HEK293 (cell line): ENCODE measurements around the gene MAGI1.

ENCODE experiments used
- EGR2 ChIP-seq: fragments of 450-650 bp; formaldehyde crosslinking; IDR thresholded peaks from 2 replicates; pipeline ENCODE4 v1.5.1; 2016; ENCODE audit warnings: low read depth, missing biosample characterization, missing genetic modification characterization
- HOXC10 ChIP-seq: sonication (generic); formaldehyde crosslinking; IDR thresholded peaks from 2 replicates; pipeline ENCODE4 v1.8.1; 2023; ENCODE audit warnings: mild to moderate bottlenecking, missing genetic modification reagents
- SP2 ChIP-seq: fragments of 450-650 bp; formaldehyde crosslinking; IDR thresholded peaks from 2 replicates; pipeline ENCODE4 v1.5.1; 2016; ENCODE audit warnings: missing biosample characterization, missing genetic modification characterization
- TCF7L2 ChIP-seq: IDR thresholded peaks from 2 replicates; pipeline ENCODE4 v1.6.1; 2011; ENCODE audit warnings: low read depth, mild to moderate bottlenecking, inconsistent platforms, low read length, moderate library complexity, borderline replicate concordance
- ZBTB48 ChIP-seq: fragments of 450-650 bp; formaldehyde crosslinking; IDR thresholded peaks from 2 replicates; pipeline ENCODE4 v1.5.1; 2016; ENCODE audit warnings: missing biosample characterization, missing genetic modification characterization
- ZBTB7A ChIP-seq: fragments of 450-650 bp; formaldehyde crosslinking; IDR thresholded peaks from 2 replicates; pipeline ENCODE4 v1.5.1; 2016; ENCODE audit warnings: low read depth, missing biosample characterization, missing genetic modification characterization
- ZFHX2 ChIP-seq: fragments of 450-650 bp; formaldehyde crosslinking; conservative IDR thresholded peaks from 2 replicates; pipeline ENCODE4 v1.5.1; 2016; ENCODE audit warnings: missing biosample characterization, missing genetic modification characterization
- ZFP3 ChIP-seq: fragments of 450-650 bp; formaldehyde crosslinking; IDR thresholded peaks from 2 replicates; pipeline ENCODE4 v1.5.1; 2016; ENCODE audit warnings: low read depth, missing biosample characterization, missing genetic modification characterization
- ZNF214 ChIP-seq: fragments of 450-650 bp; formaldehyde crosslinking; IDR thresholded peaks from 2 replicates; pipeline ENCODE4 v1.5.1; 2017; ENCODE audit warnings: missing biosample characterization, mild to moderate bottlenecking, missing genetic modification characterization, borderline replicate concordance
- ZNF24 ChIP-seq: fragments of 450-650 bp; formaldehyde crosslinking; IDR thresholded peaks from 2 replicates; pipeline ENCODE4 v1.5.1; 2016; ENCODE audit warnings: missing biosample characterization, missing genetic modification characterization
- ZNF654 ChIP-seq: fragments of 450-650 bp; formaldehyde crosslinking; IDR thresholded peaks from 2 replicates; pipeline ENCODE4 v1.5.1; 2016; ENCODE audit warnings: low read depth, missing biosample characterization, missing genetic modification characterization
- TF ChIP-seq, protein P1 (sequence below): fragments of 450-650 bp; formaldehyde crosslinking; IDR thresholded peaks from 2 replicates; pipeline ENCODE4 v1.5.1; 2016; ENCODE audit warnings: missing biosample characterization, missing genetic modification characterization
- TF ChIP-seq, protein P2 (sequence below): fragments of 450-650 bp; formaldehyde crosslinking; IDR thresholded peaks from 2 replicates; pipeline ENCODE4 v1.5.1; 2016; ENCODE audit warnings: missing biosample characterization, missing genetic modification characterization, borderline replicate concordance
- TF ChIP-seq, protein P3 (sequence below): fragments of 450-650 bp; formaldehyde crosslinking; IDR thresholded peaks from 2 replicates; pipeline ENCODE4 v1.5.1; 2016; ENCODE audit warnings: missing biosample characterization, missing genetic modification characterization

DNA sequence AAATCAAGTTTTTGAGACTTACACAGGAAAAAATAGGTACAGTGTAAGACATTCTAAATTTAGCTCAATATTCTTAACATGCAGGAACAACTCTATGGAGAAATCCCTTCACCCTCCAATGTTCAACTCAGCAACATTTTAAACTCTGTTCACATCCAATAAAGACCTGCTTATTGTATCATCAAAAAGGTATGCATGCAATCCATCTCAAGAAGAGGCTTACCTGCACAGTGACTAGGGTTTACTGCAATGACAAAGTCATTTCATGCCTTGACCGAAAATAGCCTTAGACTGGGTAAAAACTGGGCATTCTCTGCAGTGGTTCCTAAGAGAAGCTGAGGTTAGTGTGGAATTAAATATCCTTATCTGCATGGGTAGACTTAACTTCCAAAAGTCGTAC lies 80.5 kb downstream of the MAGI1 start:
- TF ChIP-seq, protein P1, sequence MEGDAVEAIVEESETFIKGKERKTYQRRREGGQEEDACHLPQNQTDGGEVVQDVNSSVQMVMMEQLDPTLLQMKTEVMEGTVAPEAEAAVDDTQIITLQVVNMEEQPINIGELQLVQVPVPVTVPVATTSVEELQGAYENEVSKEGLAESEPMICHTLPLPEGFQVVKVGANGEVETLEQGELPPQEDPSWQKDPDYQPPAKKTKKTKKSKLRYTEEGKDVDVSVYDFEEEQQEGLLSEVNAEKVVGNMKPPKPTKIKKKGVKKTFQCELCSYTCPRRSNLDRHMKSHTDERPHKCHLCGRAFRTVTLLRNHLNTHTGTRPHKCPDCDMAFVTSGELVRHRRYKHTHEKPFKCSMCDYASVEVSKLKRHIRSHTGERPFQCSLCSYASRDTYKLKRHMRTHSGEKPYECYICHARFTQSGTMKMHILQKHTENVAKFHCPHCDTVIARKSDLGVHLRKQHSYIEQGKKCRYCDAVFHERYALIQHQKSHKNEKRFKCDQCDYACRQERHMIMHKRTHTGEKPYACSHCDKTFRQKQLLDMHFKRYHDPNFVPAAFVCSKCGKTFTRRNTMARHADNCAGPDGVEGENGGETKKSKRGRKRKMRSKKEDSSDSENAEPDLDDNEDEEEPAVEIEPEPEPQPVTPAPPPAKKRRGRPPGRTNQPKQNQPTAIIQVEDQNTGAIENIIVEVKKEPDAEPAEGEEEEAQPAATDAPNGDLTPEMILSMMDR, result no peak
- no peak for TF ChIP-seq ZBTB7A
- TF ChIP-seq EGR2 (tag by site-specific recombination), result no peak
- TF ChIP-seq SP2 (tag by site-specific recombination), result no peak
- no peak for TF ChIP-seq TCF7L2
- no peak for TF ChIP-seq HOXC10
- TF ChIP-seq, protein P2, sequence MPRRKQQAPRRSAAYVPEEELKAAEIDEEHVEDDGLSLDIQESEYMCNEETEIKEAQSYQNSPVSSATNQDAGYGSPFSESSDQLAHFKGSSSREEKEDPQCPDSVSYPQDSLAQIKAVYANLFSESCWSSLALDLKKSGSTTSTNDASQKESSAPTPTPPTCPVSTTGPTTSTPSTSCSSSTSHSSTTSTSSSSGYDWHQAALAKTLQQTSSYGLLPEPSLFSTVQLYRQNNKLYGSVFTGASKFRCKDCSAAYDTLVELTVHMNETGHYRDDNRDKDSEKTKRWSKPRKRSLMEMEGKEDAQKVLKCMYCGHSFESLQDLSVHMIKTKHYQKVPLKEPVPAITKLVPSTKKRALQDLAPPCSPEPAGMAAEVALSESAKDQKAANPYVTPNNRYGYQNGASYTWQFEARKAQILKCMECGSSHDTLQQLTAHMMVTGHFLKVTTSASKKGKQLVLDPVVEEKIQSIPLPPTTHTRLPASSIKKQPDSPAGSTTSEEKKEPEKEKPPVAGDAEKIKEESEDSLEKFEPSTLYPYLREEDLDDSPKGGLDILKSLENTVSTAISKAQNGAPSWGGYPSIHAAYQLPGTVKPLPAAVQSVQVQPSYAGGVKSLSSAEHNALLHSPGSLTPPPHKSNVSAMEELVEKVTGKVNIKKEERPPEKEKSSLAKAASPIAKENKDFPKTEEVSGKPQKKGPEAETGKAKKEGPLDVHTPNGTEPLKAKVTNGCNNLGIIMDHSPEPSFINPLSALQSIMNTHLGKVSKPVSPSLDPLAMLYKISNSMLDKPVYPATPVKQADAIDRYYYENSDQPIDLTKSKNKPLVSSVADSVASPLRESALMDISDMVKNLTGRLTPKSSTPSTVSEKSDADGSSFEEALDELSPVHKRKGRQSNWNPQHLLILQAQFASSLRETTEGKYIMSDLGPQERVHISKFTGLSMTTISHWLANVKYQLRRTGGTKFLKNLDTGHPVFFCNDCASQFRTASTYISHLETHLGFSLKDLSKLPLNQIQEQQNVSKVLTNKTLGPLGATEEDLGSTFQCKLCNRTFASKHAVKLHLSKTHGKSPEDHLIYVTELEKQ (tag by site-specific recombination), result no peak
- TF ChIP-seq ZNF654 (tag by site-specific recombination), result no peak
- TF ChIP-seq ZFP3 (tag by site-specific recombination), result no peak
- no peak for TF ChIP-seq ZNF24
- no peak for TF ChIP-seq ZNF214 (tag by site-specific recombination)
- TF ChIP-seq, protein P3, sequence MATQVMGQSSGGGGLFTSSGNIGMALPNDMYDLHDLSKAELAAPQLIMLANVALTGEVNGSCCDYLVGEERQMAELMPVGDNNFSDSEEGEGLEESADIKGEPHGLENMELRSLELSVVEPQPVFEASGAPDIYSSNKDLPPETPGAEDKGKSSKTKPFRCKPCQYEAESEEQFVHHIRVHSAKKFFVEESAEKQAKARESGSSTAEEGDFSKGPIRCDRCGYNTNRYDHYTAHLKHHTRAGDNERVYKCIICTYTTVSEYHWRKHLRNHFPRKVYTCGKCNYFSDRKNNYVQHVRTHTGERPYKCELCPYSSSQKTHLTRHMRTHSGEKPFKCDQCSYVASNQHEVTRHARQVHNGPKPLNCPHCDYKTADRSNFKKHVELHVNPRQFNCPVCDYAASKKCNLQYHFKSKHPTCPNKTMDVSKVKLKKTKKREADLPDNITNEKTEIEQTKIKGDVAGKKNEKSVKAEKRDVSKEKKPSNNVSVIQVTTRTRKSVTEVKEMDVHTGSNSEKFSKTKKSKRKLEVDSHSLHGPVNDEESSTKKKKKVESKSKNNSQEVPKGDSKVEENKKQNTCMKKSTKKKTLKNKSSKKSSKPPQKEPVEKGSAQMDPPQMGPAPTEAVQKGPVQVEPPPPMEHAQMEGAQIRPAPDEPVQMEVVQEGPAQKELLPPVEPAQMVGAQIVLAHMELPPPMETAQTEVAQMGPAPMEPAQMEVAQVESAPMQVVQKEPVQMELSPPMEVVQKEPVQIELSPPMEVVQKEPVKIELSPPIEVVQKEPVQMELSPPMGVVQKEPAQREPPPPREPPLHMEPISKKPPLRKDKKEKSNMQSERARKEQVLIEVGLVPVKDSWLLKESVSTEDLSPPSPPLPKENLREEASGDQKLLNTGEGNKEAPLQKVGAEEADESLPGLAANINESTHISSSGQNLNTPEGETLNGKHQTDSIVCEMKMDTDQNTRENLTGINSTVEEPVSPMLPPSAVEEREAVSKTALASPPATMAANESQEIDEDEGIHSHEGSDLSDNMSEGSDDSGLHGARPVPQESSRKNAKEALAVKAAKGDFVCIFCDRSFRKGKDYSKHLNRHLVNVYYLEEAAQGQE (tag by site-specific recombination), result no peak
- TF ChIP-seq ZBTB48 (tag by site-specific recombination), result no peak
- no peak for TF ChIP-seq ZFHX2
